ENCODE results near the gene TRPM1.

The TRPM1 gene

DNA sequence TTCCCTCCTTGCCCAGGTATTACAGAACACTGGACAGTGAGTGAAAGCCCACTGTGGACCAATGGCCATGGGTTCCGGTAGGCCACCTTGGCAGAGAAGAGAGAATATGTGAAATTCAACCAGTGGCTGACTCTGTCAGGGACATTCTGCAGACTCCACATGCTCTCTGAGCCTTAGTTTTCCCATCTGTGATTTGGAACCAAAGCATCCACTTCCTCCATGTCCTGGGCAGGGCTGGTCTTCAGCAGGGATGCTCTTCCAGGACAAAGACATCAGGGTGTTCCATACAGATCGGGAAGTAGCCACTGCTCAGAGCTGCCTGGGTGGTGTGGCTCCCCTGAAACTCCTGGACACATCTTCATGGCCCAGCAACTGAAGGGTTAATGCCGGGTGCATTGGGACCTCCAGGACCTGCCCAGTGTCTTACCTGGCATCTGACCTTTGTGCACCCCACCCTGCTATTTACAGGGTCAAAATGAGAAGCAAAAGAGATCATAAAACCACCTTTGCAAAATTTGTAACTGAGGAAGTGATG is 28.3 kb upstream of the TRPM1 start:
- no peak for DNase-seq
- H3F3A ChIP-seq (ENCODE audit: insufficient read depth, low read length), result no peaks in the 10 kb centered on the region
- H2AFZ ChIP-seq (ENCODE audit: low read length), result peak overlapping the region; percentile 64
- no peaks in the 10 kb centered on the region for H3K36me3 ChIP-seq (replicated peaks; ENCODE audit: insufficient read depth, low read length)
- no peak overlapping the region for H3K4me3 ChIP-seq (ENCODE audit: low read length)
- H3K4me2 ChIP-seq (ENCODE audit: low read depth, low read length), result peak overlapping the region; percentile 41; the same call in 1 of the 2 replicates
- no peaks in the 10 kb centered on the region for H3K27me3 ChIP-seq (replicated peaks; ENCODE audit: insufficient read depth, low read length)
- H3K9ac ChIP-seq (ENCODE audit: low read length), result no peak overlapping the region
- TF ChIP-seq EZH2phosphoT487 (IDR thresholded peaks at IDR 0.05; ENCODE audit: low read length) (no peak), EZH2 (optimal IDR thresholded peaks at IDR 0.05; ENCODE audit: low read depth, low read length) (no peak)
- TF ChIP-seq, protein P1, sequence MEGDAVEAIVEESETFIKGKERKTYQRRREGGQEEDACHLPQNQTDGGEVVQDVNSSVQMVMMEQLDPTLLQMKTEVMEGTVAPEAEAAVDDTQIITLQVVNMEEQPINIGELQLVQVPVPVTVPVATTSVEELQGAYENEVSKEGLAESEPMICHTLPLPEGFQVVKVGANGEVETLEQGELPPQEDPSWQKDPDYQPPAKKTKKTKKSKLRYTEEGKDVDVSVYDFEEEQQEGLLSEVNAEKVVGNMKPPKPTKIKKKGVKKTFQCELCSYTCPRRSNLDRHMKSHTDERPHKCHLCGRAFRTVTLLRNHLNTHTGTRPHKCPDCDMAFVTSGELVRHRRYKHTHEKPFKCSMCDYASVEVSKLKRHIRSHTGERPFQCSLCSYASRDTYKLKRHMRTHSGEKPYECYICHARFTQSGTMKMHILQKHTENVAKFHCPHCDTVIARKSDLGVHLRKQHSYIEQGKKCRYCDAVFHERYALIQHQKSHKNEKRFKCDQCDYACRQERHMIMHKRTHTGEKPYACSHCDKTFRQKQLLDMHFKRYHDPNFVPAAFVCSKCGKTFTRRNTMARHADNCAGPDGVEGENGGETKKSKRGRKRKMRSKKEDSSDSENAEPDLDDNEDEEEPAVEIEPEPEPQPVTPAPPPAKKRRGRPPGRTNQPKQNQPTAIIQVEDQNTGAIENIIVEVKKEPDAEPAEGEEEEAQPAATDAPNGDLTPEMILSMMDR (IDR thresholded peaks at IDR 0.05; ENCODE audit: low read length), result no peak
- no peaks in the 10 kb centered on the region for H3K79me2 ChIP-seq (ENCODE audit: low read length)
- no peaks in the 10 kb centered on the region for H3K9me3 ChIP-seq (replicated peaks; ENCODE audit: insufficient read depth, low read length)
- no peaks in the 10 kb centered on the region for H3K9me2 ChIP-seq (replicated peaks; ENCODE audit: insufficient read depth, low read length)
- H3K27ac ChIP-seq (ENCODE audit: low read length), result no peak overlapping the region
- H4K20me1 ChIP-seq (ENCODE audit: insufficient read depth, low read length), result no peaks in the 10 kb centered on the region
- peaks cover 13% of the 10 kb centered on the region for H3K4me1 ChIP-seq (ENCODE audit: low read length)

DNA sequence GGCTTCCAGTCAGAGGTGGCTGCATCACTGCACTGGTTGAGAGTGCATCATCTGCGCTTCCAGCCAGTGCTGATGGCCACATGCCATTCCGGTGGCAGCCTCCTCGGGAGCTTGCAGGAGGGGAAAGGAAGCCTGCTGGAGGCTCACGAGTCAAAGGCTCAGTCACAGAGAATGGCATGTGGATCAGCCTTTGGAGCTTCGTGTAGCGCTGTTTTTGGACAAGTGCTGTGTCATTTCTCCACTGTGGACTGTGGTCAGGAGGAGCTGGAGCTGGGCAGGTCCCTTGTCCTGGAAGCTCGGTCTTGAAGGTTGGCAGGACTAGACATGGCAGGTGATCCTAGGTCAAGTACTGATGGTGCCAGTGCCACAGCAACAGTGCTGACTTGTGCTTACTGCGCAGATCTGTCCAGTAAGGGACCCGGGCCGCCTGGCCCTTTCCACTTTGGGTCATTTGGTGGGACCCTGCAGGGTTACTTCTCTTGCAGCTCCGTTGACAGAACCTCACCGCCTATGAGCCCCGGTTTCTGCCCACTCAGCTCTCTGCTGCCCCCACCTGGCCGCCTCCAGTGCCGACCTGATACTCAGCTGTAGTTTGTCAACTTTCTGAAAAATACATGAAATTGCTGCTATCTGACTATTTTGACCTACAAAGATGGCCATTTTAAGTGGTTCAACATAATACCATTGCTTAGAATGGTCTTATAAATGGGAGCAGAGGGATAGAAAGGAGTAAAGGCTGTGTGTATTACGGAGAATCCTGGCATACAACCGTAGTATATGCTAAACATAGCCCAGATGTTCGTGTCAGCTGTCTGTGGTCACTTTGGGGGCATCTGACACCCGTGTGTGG is 27.6 kb upstream of the TRPM1 start:
- H2AFZ ChIP-seq (ENCODE audit: low read length), result peak overlapping the region; percentile 64
- H3K9me3 ChIP-seq (replicated peaks; ENCODE audit: insufficient read depth, low read length), result no peaks in the 10 kb centered on the region
- H3K79me2 ChIP-seq (ENCODE audit: low read length), result no peaks in the 10 kb centered on the region
- no peaks in the 10 kb centered on the region for H3K36me3 ChIP-seq (replicated peaks; ENCODE audit: insufficient read depth, low read length)
- no peak for TF ChIP-seq EZH2 (optimal IDR thresholded peaks at IDR 0.05; ENCODE audit: low read depth, low read length)
- TF ChIP-seq, protein P1 (IDR thresholded peaks at IDR 0.05; ENCODE audit: low read length), result peak; percentile 98
- no peak for TF ChIP-seq EZH2phosphoT487 (IDR thresholded peaks at IDR 0.05; ENCODE audit: low read length)
- H3K9ac ChIP-seq (ENCODE audit: low read length), result no peak overlapping the region
- no peak overlapping the region for H3K27ac ChIP-seq (ENCODE audit: low read length)
- H3K4me3 ChIP-seq (ENCODE audit: low read length), result no peak overlapping the region
- no peaks in the 10 kb centered on the region for H3F3A ChIP-seq (ENCODE audit: insufficient read depth, low read length)
- H3K4me1 ChIP-seq (ENCODE audit: low read length), result peaks cover 13% of the 10 kb centered on the region
- H3K9me2 ChIP-seq (replicated peaks; ENCODE audit: insufficient read depth, low read length), result no peaks in the 10 kb centered on the region
- H3K4me2 ChIP-seq (ENCODE audit: low read depth, low read length), result peak overlapping the region; percentile 41; the same call in 1 of the 2 replicates
- no peaks in the 10 kb centered on the region for H4K20me1 ChIP-seq (ENCODE audit: insufficient read depth, low read length)
- peak; percentile 67 for DNase-seq
- no peaks in the 10 kb centered on the region for H3K27me3 ChIP-seq (replicated peaks; ENCODE audit: insufficient read depth, low read length)

DNA sequence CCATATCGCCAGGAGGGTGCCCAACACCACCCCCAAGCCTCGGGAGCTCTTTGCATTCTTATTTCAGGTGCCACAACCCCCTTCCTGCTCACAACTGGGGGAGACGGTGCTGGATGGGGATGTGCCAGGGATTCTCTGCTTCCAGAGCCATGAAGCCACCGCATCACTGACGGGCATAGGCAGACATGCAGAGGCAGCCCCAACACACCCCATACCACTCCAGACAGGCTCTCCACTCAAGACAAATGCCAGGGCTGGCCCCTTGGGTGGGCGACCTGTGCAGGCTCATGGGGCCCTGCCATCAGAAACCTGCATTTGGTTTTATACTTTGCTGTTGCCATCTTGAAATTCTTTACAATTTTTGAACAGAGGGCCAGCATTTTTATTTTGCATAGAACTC is 27.0 kb upstream of the TRPM1 start:
- H3K27me3 ChIP-seq (replicated peaks; ENCODE audit: insufficient read depth, low read length), result no peaks in the 10 kb centered on the region
- TF ChIP-seq EZH2 (optimal IDR thresholded peaks at IDR 0.05; ENCODE audit: low read depth, low read length) (no peak), EZH2phosphoT487 (IDR thresholded peaks at IDR 0.05; ENCODE audit: low read length) (no peak)
- TF ChIP-seq, protein P1 (IDR thresholded peaks at IDR 0.05; ENCODE audit: low read length), result no peak
- no peaks in the 10 kb centered on the region for H3K79me2 ChIP-seq (ENCODE audit: low read length)
- H3K9me2 ChIP-seq (replicated peaks; ENCODE audit: insufficient read depth, low read length), result no peaks in the 10 kb centered on the region
- H3K4me2 ChIP-seq (ENCODE audit: low read depth, low read length), result no peak overlapping the region
- H3K9ac ChIP-seq (ENCODE audit: low read length), result no peak overlapping the region
- no peak overlapping the region for H3K27ac ChIP-seq (ENCODE audit: low read length)
- no peaks in the 10 kb centered on the region for H3K9me3 ChIP-seq (replicated peaks; ENCODE audit: insufficient read depth, low read length)
- no peaks in the 10 kb centered on the region for H3F3A ChIP-seq (ENCODE audit: insufficient read depth, low read length)
- H4K20me1 ChIP-seq (ENCODE audit: insufficient read depth, low read length), result no peaks in the 10 kb centered on the region
- no peak for DNase-seq
- peaks cover 13% of the 10 kb centered on the region for H3K4me1 ChIP-seq (ENCODE audit: low read length)
- H3K36me3 ChIP-seq (replicated peaks; ENCODE audit: insufficient read depth, low read length), result no peaks in the 10 kb centered on the region
- H3K4me3 ChIP-seq (ENCODE audit: low read length), result no peak overlapping the region
- H2AFZ ChIP-seq (ENCODE audit: low read length), result no peak overlapping the region
